NB4 (cell line): ENCODE data around the gene C11orf68.

Experiments used
- DNase-seq: peaks from one replicate; pipeline ENCODE4 v3.0.0; 2010; ENCODE audit warnings: low read depth
- H3K4me3 ChIP-seq: one replicate; pipeline ENCODE4 v1.5.1; 2011; ENCODE audit warnings: mild to moderate bottlenecking, low read depth, low read length, moderate library complexity
- MYC ChIP-seq: IDR thresholded peaks from 2 replicates; pipeline ENCODE4 v1.6.1; 2011; ENCODE audit warnings: low read depth, low read length
- POLR2A ChIP-seq: IDR thresholded peaks from 2 replicates; pipeline ENCODE4 v1.6.1; 2011; ENCODE audit warnings: mild to moderate bottlenecking; ENCODE audit not compliant: insufficient read length; ENCODE audit errors: extremely low read depth
- TF ChIP-seq, protein P1 (sequence below): IDR thresholded peaks from one replicate; pipeline ENCODE4 v1.5.1; 2012; ENCODE audit warnings: low read depth, low read length
- TF ChIP-seq, protein P2 (sequence below): IDR thresholded peaks from 2 replicates; pipeline ENCODE4 v1.6.1; 2011; ENCODE audit warnings: low read depth, low read length

C11orf68 gene

DNA sequence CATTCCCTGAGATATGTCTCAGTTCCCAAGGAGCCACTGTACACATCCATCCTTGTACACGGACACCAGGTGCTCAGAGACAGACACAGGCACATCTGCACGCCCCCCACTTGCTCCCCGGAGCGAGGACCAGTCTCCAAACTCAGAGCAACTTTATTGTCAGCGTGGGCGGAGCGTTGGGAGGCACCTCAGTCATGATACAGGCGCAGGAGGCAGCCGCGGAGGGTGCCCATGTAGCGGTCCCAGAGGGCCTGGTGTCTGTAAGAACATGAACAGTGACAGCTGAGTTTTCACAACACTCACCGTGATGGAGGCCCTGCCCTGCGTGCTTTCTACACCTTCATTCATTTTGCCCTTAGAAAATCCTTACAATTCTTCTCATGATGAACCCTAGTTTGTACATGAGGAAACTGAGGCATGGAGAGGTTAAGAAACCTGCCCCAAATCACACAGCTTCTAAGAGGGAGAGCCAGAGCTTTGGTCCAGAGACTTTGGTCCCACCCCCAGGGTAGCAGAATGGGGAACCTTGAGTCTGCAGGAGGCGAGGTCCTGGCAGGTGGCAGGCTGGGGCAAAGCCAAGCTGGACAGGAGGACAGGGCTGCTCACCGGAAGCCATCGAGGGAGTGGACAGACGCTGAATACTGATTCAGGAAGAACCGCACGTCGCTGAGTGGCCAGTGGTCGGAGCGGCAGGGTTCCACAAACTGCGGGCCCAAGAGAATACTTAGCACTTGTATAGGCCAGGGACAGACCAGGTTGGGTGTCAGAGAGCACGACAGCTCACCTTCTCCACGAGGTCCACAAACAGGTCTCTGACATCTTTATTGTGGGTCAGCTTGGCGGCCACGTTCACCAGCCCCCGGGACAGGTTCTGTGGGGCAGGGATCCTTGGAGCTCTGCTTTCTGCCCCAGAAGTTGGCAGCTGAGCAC, 34.8 kb downstream of the C11orf68 start:
- H3K4me3 ChIP-seq, result no peak overlapping the region
- DNase-seq, result no peak
- no peak for TF ChIP-seq POLR2A
- TF ChIP-seq MYC, result no peak
- TF ChIP-seq, protein P1, sequence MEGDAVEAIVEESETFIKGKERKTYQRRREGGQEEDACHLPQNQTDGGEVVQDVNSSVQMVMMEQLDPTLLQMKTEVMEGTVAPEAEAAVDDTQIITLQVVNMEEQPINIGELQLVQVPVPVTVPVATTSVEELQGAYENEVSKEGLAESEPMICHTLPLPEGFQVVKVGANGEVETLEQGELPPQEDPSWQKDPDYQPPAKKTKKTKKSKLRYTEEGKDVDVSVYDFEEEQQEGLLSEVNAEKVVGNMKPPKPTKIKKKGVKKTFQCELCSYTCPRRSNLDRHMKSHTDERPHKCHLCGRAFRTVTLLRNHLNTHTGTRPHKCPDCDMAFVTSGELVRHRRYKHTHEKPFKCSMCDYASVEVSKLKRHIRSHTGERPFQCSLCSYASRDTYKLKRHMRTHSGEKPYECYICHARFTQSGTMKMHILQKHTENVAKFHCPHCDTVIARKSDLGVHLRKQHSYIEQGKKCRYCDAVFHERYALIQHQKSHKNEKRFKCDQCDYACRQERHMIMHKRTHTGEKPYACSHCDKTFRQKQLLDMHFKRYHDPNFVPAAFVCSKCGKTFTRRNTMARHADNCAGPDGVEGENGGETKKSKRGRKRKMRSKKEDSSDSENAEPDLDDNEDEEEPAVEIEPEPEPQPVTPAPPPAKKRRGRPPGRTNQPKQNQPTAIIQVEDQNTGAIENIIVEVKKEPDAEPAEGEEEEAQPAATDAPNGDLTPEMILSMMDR, result no peak
- TF ChIP-seq, protein P2, sequence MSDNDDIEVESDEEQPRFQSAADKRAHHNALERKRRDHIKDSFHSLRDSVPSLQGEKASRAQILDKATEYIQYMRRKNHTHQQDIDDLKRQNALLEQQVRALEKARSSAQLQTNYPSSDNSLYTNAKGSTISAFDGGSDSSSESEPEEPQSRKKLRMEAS, result no peak

GRCh38 chr11:65883058-65883761, 35.7 kb downstream of the C11orf68 start:
- DNase-seq, result no peak
- no peak overlapping the region for H3K4me3 ChIP-seq
- TF ChIP-seq POLR2A (no peak), MYC (no peak)
- TF ChIP-seq, protein P2, result no peak
- TF ChIP-seq, protein P1, result no peak

- no peak for TF ChIP-seq MYC
- TF ChIP-seq, protein P2, result no peak
- TF ChIP-seq, protein P1, result no peak
- TF ChIP-seq POLR2A, result no peak
- DNase-seq, result no peak
- H3K4me3 ChIP-seq, result no peak overlapping the region
Observed at GRCh38 chr11:65882120-65883057, 36.5 kb downstream of the C11orf68 start.

DNA sequence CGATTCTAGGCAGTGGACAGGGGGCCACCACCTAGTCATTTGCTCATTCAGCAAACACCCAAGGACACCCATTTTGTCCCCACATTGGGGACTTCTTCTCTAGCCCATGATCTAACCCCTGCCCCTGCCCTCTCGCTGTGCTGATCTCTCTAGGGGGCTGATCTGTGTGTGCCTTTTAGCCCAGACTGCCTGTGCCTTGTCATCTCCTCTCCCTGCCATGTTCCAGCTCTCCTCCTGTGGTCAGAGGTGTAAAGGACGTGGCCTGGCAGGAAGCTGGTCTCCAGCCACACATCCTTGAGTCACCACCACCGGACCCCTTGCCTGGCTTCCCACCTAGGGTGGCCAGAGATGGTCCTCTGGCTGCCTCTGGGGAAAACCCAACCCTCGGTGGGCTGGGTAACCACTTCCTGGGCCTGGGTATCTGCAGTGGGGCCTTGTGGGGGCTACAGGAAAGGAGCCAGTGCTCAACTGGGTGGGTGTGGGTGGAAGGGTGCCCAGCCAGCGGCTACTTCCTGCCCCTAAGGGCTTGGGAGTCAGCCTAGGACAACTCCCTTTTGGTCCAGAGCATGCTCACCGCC, 37.9 kb downstream of the C11orf68 start:
- TF ChIP-seq, protein P2, result no peak
- TF ChIP-seq, protein P1, result no peak
- TF ChIP-seq POLR2A (no peak), MYC (0 out of 2 replicates have a peak, but pooled peaks have one; percentile 17)
- H3K4me3 ChIP-seq, result peak overlapping the region; percentile 41
- peak; percentile 76 for DNase-seq

DNA sequence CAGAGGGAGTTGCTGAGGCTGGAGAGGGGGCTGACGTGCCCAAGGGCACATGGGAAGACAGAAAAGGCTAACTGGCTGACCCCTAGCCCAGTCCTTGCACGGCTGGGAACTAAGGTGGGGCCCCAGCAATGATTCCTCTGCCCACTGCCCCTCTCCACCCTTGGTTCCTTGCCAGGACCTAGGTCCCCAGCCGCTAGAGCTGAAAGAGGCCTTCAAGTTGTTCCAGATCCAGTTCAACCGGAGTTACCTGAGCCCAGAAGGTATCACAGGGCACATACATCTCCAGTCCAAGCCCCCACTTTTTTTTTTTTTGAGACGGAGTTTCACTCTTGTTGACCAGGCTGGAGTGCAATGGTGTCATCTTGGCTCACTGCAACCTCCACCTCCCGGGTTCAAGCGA, 38.8 kb downstream of the C11orf68 start:
- no peak for DNase-seq
- TF ChIP-seq, protein P1, result no peak
- H3K4me3 ChIP-seq, result peak overlapping the region; percentile 69
